Activated CD8-positive, alpha-beta memory T cell treated with anti-CD3 and anti-CD28 coated beads, Interleukin-2, amount 50 U/mL, for 4 hours (primary cell): ENCODE results near the gene AMBRA1.

Experiments used
- DNase-seq: peaks from one replicate; pipeline ENCODE4 v3.0.0-alpha.2; 2020

The AMBRA1 gene

DNA sequence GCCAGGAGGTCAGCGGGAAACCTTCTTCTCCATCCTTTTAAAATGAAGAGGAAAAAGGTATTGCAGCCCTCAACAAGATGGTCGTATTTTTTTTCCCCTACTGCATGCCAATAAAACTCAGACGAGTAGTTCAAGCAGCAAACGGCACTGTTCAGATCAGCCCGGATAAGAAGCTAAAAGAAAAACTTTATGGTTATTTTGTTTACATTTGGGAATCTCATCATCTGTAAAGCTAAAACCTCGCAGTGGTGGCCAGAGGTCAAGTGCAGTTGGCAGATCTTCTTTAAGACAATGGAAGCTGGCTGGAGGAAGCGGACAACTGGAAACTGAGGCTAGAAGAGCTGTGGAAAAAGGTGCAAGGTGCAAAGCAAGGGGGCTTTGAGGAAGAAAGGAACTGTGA lies 171.2 kb downstream of the AMBRA1 start:
- DNase-seq, result no peak

DNA sequence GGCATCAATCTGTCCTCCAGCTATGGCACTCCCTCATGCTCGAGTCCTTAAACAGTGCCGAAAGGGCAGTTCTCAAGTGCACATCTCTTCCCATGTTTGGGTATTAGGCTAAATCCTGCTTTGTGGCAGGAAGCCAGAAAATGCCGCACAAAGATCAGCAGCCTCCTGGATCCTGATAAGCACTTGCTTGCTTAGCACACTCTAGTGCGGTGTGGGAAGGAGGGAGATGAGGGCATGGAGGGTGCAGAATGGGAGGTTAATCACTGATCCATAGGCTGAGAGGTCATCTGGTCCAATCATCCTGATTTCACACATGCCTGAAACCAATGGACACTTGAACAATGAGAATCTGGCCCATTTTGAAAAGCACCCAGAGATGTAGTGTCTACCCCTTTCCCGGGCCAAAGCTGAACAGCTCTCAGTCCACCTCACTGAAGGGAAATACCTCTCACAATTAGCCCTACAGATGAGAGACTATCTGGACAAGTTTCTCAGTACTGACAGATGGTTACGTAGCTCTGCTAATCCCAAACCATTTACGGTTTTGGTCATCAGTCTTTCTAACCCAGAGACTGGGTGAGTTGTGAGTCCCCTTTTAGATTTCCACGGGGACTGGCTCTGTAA lies 172.5 kb downstream of the AMBRA1 start:
- no peak for DNase-seq

DNA sequence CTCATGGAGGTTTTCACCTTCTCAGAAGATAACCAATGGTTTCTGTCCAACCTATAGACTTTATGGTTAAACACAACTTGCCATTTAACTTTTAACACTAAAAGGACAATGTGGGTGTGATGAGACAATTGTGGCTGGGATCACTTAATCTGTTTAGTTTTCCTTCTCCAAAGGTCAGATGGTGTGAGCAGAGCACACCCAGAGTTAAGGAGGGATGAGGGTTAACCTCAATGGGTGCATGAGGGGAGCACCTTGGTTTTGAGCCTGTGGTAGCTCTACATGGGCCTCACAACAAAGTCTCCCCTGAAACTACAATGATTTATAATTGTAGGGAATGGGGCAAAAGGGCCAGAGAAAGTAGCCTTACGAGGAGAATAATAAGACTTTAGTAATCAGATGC lies 173.3 kb downstream of the AMBRA1 start:
- no peak for DNase-seq

DNA sequence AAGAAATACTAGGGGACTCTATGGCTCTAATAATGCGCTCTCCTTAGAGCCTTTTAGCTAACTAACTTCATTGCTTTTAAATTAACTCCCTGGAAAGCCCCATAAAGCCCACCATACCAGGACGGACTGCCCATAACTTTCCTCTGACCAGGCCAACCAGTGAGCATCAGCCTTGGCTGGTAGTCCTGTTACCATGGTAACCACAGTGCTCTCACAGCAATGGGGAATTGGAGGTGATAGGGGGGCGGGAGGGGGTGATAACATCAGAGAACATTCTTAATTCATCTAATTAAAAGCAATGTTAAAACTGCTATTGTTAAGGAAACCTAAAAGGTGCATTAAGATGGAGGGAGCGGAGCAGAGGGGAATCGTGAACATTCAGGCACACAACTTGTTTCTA lies 175.1 kb downstream of the AMBRA1 start:
- no peak for DNase-seq

DNA sequence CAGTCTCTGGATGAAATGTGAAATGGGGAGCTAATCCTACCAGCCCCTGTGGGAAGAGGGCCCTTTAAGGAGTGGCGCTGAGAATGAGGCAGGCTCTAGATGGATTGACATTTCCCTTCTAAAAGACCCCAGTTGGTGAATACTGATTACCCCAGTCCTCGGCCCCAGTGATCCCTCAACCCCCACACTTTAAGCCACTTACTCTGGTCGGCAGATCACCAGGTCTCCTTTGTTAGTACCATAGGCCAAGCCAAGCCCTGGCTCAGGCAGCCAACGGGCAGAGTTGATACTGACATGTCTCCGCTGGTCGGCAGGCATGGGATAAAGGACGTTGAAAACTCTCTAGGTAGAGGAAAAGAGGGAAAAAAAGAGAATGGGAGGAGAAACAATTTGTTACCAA lies 176.1 kb downstream of the AMBRA1 start:
- DNase-seq, result no peak

DNA sequence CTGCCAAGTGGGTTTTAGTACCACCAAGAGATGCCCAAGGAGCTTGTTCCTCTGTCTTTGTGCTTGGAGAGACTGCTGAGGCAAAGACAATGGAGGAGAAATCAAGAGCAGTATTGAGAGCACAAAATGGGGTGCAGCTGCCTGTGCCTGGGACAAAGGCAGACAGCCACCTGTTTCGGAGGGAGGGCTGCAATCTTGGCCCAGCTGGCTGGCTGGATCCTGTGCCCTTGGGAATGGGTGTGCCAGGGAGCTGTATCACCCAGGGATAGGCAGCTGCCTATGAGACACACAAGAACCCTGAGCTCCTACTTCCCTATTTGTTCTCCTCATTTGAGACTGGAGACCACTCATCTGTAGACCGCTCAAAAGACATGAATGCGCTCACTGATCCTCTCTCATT lies 178.9 kb downstream of the AMBRA1 start:
- no peak for DNase-seq

DNA sequence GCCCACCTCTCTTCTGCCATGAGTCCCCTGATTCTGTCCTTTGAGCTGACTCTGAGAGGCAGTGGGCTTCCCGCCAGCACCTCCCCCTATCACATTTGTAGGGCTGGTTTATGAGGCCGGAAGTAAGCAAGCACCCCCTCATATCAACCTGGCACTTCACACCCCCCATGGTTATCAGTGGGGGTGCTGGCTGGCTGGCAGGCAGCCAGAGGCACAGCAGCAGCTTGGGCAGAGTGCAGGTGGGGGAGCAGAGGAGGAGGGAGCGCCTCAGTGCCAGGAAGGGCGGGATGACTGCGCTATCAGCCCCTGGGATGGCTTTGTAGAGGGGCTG lies 179.4 kb downstream of the AMBRA1 start:
- DNase-seq, result no peak

DNA sequence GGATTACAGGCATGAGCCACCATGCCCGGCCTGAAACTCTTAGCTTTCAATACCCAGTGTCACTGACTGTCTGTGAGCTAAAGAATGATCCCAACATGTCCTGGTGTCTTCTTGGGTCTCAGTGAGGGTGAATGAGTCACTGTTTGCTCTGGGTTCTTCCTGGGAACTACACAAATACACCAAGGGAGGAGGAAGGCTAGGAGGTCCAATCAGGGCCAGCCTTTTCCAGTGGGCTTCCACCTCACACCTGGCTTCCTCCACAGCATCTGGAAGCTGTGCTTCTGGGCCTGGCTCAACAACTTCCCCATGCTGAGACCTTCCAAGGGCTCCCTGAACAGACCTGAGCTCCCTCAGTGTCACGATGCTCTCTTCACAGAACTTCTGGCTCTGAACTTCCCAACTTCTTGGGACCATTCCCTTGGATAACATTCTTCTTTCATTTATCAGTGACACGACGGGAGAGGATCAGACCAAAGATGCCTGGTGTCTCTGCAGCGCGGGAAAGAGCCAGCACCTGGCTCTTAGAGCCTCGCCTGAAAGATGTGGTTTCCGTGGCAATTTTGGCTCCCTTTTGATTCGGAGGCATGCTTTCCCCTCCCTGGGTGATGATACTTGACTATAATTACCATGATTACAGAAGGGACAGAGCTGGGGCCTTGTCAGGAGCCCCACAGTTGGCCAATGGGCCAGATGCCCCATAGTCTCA lies 179.9 kb downstream of the AMBRA1 start:
- DNase-seq, result no peak

DNA sequence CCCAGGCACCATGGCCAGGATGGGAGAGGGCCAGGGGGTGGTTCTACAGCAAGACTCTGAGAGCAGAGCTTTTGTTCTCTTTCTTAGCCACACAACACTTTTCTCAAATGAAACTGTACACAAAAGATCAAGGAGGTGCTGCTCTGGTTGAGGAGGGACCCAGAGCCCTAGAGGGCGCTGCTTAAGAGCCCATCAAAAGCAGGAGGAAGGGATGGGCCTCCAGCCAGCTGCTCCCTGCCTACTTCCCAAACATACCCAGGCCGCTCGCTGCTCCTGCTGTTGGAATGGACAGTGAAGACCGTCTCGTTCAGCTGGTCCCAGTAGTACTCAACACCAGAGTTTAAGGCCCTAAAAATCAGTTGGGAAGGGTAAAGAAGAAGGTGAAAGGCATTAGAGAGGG lies 183.8 kb downstream of the AMBRA1 start:
- no peak for DNase-seq

DNA sequence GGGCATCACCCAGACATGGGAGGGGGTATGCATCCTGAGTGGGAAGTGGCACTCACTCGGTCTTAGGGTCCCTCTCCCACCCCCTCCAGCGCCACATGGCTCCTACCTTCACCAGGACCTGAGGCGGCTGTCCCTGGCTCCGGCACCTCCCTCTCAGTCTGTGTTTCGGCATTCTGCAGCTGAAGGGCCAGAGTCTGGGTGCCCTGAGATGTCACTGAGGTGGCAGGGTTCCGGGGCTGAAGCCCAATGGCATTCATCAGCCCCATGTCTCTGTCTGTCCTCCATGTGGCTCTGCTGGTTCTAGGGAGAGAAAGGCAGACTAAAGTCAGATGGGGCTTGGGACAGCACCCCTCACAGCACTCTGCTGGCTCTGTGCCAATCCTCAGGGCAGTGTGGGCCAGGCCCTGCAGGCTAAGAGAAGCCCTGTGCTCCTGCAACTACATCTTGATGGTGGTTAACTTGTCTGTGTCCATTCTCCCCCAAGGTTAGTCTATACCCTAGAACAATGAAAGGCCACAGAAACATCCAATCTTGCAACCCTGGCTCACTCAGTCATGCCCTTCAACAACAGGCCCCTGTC lies 185.3 kb downstream of the AMBRA1 start:
- DNase-seq, result no peak

DNA sequence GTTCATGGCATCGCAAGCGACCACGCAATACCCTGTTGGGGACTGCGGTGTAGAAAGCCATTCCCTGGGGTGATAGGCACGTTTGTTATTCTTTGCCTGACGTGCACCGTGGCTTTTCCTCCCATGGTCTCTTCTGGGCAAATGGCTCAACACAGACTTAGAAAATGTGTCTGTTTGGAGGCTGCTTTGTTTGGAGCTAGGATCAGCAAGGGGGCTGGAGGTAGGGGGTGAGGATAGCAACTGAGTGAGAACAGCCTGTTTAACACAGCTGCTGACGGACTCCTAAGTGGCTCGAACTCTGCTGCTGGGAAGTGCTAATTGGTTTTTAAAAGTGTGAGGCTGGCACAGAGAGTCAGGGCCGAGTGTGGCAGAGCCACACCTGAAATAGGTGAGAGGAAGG lies 186.2 kb downstream of the AMBRA1 start:
- no peak for DNase-seq

DNA sequence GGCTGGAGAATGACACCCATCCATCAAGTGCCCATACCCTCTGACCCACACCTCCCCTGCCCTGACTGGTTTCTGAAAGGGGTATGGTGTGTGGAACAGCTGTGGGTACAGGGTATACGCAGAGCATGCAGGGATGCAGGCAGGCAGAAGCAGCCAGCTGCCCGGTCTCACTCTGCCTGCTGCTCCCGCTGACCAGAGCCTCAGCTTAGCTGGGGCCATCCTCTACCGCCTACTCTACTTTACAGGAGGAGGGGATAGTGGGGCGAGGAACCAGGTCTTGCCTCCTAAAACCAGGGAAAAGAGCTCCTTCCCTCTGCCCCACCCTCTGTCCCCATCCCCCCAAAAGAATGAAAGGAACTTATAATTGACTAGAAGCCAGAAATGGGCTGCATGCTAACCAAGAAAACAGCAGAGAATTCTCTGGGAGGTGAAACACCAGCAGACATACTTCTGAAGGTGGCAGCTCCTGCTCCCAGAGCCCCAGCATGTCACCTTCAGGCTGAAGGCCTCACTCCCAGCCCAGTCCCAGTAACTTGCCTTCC lies 189.3 kb downstream of the AMBRA1 start:
- DNase-seq, result no peak

DNA sequence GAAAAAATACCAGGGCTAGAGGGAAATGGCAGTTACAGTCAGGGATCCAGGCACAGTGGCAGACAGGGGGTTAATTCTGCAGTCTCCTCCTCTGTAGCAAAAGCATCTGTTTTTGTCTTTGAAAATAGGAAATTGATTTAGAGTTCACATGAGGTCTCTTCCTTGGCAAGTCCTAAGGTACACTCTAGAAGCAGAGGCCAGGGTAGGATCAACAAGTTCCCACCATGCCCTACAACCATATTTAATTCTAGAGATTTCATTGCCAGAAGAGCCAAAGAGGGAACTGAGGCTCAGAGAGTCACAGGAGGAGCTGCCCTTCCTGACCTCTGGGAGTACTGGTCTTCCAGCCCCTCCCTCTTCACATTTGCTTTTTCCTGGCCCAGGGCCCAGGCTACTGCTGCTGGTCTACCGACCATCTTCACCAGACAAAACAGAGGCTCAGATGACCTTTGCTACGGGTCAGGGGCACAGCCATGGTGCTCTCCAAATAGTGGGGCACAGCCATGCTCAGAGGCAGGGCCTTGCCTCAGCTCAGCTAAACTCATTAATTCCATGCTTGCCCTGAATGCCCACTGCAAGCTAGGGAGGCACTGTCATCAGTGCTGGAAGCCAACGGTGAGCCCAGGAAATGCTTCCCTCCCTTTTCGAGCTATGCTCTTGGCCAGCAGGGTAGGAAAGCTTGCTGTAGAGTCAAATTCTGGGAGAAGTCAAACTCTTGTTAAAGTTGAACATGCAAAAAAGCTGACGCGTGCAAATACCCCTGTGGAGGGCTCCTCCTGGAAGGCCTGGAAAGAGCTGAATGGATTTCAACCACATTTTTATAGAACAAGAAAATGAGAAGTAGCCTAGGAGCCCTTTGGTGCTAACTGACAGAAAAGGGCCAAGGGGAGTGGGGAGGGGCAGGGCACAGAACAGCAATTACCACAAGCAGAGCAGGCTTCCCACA lies 190.6 kb downstream of the AMBRA1 start:
- DNase-seq, result no peak

DNA sequence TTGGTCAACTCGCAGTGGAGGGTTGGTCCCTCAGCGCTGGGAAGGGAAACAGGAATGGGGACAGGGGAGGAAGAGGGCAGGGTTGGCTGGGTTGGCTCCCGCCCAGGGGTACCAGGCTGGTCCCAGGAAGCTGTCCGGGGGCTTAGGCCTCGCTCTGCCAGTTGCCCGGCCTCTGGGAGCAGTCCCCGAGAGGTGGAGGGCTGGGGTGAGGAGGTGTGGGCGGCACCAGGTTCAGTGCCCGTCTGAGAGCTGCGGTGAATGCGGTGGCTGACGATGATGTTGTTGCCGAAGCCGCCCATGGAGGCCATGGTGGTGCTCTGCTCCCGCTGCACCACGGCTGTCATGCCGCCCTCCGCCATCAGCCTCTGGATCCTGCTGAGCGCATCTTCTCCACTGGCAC lies 196.3 kb downstream of the AMBRA1 start:
- DNase-seq, result no peak

DNA sequence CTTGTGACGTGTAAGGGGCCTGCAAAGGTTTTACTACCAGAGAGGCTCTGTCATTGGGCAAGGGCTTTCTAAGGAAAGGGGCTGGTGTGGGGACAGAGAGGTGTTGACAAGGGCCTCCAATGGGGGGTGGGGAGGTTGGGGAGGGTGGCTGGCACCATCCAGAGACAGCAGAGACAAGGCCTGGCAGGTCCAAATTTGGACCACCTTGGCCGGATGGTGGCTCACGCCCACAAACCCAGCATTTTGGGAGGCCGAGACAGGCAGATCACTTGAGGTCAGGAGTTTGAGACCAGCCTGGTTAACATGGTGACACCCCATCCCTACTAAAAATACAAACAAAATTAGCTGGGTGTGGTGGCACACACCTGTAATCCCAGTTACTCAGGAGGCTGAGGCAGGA lies 200.1 kb downstream of the AMBRA1 start:
- no peak for DNase-seq

DNA sequence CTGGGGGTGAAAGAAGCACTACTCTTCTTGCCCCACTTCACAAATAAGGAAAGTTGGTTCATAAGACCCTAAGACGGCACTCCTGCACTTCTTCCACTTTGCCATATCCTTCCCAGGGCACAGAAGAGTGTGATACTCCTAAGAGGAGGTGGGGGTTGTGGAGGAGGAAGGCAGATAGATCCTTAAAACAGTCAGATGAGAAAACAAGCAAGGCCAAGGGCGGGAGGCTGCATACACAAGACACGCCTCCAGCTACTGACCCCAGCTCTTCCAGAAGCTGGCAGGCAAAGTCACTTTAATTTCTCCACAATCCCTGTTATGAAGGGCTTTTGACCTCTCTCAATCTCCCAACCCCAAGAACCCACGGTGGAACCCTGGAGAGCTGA lies 200.6 kb downstream of the AMBRA1 start:
- no peak for DNase-seq

DNA sequence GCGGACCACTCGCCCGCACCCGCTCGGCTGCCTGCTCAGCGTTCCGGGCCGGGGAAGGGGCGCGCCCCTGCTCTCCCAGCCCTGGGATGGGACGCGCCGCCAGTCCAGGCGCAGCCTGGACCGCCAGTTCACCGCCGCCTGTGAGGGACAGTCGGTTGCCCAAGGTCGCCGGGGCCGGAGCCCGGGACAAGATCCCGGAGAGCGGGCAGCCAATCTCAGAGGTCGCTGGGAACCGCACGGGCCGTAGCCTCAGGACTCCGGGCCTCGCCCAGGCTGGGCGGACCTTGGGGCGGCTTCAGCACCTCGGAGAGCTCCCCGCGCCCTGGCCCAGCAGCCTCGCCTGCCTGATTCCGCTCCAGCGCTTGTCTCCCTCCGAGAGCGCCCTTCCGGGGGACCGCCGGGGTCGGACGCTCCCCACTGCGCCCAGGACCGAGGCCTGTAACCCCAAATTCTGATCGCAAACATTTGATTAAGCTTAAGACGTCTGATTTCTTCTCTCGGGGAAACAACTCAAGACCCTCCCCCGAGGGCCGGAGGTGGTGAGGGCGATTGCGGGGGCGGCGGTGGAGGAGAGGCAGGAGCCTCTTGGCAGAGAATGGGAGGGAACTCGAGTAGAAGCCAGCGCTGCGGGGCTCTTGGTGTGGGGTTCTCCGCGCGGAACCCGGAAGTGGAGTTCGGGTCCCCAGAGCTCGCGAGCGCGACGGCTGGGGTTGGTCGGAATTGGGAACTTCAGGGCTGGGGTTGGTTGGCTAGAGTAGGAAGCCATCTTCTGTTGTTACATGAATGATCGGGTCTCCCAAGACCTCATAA lies 201.2 kb downstream of the AMBRA1 start:
- DNase-seq, result peak; percentile 77

DNA sequence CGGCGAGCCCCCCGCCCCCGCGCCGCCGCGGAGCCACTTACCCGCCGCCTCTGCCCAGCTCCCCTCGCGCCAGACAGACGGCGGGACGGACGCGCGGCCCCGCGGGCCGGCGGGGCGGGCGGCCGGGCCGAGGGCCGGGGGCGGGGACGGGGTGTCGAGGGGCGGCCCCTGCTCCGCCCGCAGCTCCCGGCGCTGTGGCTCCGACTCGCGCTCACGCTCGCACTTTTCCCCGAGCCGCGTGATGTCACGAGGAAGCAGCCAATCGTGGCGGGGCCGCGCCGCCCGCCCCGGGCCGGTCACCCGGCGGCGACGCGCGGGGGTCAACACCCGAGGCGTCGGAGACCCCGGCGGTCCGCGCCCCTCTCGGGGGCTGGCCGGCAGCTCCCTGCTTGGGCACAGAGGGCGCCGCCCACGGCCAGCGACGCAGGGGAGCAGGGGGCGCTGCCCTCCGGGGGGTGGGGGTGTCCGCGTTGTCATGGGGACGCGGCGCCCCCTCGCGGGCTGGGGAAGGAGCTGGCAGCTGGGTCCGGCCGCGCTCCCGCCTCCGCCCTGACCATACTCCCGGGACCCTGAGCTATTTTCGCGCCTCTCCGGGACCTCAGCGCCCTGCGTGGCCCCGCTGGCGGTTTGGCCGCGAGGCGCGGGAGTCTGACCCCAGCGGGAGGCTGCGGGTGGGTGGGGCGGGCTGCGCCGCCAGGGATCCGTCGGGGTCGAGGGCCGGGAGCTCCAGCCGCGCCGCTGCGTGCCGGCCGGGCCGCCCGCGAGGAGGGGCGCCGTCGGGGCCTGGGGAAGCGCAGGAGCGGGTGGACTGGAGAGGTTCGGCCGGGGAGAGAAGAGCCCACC lies 202.0 kb downstream of the AMBRA1 start, which contains the start of gene CHRM4:
TSS of gene CHRM4 (minus strand) at position 199 of the 843 bp plus-strand sequence. CDS start 5,219 bp downstream, outside the sequence.
- DNase-seq, result no peak

DNA sequence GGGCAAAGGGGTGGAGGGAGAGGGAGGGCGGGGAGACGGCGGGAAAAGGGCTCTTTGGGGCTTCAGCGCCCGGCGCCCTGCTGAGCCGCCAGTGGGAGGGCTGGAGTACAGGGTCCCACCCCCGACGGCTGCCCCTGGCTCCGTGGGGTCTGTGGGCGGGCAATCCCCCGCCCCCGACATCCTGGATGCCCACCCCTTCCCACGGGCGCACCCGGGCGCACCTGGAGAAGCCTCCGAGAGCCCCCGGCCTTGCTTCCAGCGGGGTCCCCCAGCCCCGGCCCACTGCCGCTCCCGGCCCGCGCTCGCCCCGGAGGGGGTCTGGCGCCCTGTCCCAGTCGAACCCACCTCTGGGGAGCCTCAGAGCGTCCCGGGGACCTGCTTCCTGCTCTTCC lies 202.6 kb downstream of the AMBRA1 start:
- DNase-seq, result no peak

DNA sequence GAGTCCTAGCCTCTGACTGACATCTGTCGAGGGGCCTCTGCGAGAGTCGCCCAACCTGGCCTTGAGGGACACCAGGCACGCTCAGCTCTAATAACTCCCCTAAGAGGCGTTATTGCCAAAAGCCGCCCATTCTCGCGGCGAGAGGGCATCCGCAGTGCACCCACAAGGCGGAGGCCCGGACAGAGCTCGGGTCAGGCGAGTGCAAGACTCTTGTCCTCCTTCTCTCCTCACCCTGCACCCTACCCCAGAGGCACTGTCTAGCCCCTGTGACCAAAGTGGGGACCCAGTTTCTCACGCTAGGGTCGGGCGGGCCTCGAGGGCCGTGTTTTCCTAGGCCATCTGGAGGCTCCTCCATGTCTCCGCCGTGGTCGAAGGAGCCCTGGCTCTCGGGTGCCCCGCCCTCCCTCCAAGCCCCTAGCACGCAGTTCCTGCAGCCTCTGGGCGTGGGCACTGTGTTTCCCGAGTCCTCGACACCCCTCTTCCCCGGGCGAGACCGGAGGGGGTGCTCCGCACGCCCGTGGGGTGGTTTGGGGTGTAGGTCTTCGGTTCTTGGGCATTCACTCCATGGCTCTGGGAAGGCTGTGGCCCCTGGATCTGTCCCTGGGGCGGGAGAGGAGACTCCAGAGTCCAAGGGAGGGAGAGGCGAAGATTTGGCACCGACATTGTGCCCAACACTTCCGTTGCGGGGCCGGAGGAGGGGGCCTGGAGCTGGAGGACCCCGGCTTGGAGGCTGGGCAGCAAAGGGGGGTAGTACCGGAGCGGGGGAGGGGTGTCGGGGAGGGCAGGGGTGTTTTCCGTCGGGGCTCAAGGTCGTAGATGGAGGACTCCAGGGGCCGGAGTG lies 203.3 kb downstream of the AMBRA1 start:
- DNase-seq, result no peak
